ENCODE results near the gene BRF1. TPM values are rescaled to one million over a fixed set of nuclear protein-coding genes. Genes with fewer than 3 reads are reported as not detected.

BRF1 gene
- polyA plus RNA-seq, 1 of the 3 experiments (the other 2 are of a cell fraction), result 15.7 TPM

DNA sequence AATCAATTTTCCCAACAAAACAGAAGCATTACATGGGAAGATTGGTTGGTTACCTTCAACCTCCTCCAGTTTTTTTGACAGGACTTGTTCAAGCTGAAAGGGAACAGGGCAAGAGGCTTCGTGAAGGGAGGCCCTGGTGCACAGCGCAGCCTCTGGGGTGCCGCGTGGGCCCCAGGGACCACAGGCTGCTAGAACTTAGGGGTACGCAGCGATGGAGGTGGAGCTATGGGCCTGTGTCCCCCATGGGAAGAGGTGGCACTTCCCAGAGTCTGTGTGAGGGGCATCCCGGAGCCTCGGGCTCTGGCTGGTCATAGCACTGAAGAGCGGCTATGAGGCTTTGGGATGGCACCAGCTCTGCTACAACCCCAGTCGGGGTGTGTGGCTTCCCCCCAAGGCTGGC, 74.6 kb downstream of the BRF1 start (continued):
- TF ChIP-seq, protein P1, sequence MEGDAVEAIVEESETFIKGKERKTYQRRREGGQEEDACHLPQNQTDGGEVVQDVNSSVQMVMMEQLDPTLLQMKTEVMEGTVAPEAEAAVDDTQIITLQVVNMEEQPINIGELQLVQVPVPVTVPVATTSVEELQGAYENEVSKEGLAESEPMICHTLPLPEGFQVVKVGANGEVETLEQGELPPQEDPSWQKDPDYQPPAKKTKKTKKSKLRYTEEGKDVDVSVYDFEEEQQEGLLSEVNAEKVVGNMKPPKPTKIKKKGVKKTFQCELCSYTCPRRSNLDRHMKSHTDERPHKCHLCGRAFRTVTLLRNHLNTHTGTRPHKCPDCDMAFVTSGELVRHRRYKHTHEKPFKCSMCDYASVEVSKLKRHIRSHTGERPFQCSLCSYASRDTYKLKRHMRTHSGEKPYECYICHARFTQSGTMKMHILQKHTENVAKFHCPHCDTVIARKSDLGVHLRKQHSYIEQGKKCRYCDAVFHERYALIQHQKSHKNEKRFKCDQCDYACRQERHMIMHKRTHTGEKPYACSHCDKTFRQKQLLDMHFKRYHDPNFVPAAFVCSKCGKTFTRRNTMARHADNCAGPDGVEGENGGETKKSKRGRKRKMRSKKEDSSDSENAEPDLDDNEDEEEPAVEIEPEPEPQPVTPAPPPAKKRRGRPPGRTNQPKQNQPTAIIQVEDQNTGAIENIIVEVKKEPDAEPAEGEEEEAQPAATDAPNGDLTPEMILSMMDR (IDR thresholded peaks at IDR 0.05), result no peak
- TF ChIP-seq RAD21 (IDR thresholded peaks at IDR 0.05; ENCODE audit: low read length) (no peak), JUND (IDR thresholded peaks at IDR 0.05) (no peak), GATA2 (CRISPR knock-in tag; IDR thresholded peaks at IDR 0.05) (no peak)

DNA sequence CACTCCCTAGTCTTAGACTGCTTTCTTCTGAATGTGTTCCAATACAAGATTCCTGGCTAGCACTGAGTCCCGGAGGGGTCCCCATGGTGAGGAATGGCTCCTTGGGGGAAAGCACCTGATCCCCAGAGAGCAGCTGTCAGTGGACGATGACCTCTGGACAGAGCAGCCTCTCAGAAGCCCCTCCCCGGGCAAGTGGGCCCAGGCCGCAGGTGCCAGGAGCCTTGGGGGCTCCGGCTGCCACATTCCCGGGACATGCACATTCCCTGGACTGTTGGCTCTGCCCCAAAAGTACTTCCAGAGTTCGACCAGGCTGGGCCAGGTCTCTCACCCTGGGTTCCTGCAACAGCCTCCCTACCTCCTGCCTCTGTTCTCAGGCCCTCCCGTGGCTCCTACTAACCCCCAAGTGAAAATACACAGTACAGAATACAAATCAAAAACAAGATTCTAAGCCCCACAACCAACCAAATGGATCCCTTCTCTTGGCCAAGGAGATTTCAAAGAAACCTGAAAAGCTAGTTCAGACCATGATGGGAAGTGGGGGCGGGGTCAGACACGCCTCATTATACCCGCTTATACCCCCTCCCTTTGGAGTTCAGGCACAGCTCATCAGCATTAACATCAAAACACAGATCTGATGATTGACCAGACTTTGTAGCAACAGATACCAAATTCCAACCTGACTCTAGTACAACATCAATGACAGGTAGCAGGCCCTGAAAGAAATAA, 75.8 kb downstream of the BRF1 start:
- CTCF ChIA-PET, result interaction anchor here (0.7 to 0.9 kb wide), 2 partner anchors 22 to 127 kb away, joined by 3 to 4 read pairs; no protein-coding TSS in a partner anchor

DNA sequence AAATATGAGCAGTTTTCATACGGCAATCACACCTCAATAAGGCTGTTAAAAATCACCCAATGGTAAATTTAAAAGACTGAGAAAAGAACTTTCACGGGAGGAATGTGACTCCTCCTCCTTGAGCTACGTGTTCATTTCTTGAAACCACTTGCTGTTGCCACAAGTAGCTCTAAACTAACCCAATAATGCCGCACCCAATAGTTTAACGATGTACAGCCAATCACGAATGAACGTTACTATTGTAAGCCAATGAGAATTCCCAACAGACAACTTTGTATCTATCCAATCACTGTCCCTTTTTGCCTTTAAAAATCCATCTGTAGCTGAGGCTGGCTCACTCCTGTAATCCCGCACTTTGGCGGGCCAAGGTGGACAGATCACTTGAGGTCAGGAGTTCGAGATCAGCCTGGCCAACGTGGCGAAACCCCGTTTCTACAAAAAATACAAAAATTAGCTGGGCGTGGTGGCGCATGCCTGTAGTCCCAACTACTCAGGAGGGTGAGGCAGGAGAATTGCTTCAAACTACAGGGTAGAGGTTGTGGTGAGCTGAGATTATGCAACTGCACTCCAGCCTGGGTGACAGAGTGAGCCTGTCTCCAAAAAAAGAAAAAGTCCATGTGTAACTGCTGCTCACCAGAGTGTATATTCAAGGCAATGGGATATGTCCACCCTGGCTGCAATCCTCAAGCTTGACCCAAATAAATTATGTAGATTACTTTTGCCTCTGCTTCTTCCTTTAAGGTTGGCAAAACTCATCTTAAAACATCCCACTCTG, 76.8 kb downstream of the BRF1 start:
- Histone ChIP-seq H3K4me1 (ENCODE audit: control insufficient read depth in 1 of 2, insufficient read depth in 2 of 2, low read depth in 1 of 2, low read length in 1 of 2) (peaks cover 0 to 26% of the 10 kb centered on the region in 2 experiments; a peak in 1 of 4 replicates), H4K20me1 (ENCODE audit: insufficient read depth) (no peaks in the 10 kb centered on the region), H3K27me3 (ENCODE audit: insufficient read depth) (no peaks in the 10 kb centered on the region), H3K9ac (no peak overlapping the region), H3K79me2 (ENCODE audit: insufficient read depth) (no peaks in the 10 kb centered on the region; the same call in 1 of the 2 replicates), H3K9me3 (no peaks in the 10 kb centered on the region), H3F3A (replicated peaks; ENCODE audit: insufficient read depth) (no peaks in the 10 kb centered on the region), H2AFZ (ENCODE audit: low read depth) (no peak overlapping the region), H3K27ac (ENCODE audit: low read depth in 2 of 2, low read length in 1 of 2) (no peak overlapping the region), H3K4me3 (ENCODE audit: low read depth in 2 of 2, low read length in 1 of 2) (no peak overlapping the region), H3K9me2 (no peaks in the 10 kb centered on the region), H3K36me3 (replicated peaks in 1 of 2; ENCODE audit: control insufficient read depth in 1 of 2, insufficient read depth in 2 of 2, low read length in 1 of 2) (peaks cover 10 to 27% of the 10 kb centered on the region in 2 experiments), H3K4me2 (no peak overlapping the region)
- DNase-seq, result no peak
- ChIA-PET POLR2A (no interaction called here), CTCF (interaction anchor here (1.0 kb wide), 1 partner anchor 21 kb away, joined by 3 read pairs; no protein-coding TSS in a partner anchor)
- WGBS (ENCODE audit: low lambda C conversion rate), result 97% methylated on average over 15 of the region's 15 CpGs
- TF ChIP-seq ELF1 (IDR thresholded peaks at IDR 0.05), result no peak
- TF ChIP-seq, protein P2, sequence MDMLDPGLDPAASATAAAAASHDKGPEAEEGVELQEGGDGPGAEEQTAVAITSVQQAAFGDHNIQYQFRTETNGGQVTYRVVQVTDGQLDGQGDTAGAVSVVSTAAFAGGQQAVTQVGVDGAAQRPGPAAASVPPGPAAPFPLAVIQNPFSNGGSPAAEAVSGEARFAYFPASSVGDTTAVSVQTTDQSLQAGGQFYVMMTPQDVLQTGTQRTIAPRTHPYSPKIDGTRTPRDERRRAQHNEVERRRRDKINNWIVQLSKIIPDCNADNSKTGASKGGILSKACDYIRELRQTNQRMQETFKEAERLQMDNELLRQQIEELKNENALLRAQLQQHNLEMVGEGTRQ (IDR thresholded peaks at IDR 0.05; ENCODE audit: borderline replicate concordance, low read depth, low read length), result no peak
- TF ChIP-seq, protein P1 (IDR thresholded peaks at IDR 0.05), result no peak
- TF ChIP-seq, protein P3, sequence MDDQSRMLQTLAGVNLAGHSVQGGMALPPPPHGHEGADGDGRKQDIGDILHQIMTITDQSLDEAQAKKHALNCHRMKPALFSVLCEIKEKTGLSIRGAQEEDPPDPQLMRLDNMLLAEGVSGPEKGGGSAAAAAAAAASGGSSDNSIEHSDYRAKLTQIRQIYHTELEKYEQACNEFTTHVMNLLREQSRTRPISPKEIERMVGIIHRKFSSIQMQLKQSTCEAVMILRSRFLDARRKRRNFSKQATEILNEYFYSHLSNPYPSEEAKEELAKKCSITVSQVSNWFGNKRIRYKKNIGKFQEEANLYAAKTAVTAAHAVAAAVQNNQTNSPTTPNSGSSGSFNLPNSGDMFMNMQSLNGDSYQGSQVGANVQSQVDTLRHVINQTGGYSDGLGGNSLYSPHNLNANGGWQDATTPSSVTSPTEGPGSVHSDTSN (IDR thresholded peaks at IDR 0.05), result no peak
- TF ChIP-seq, protein P4, sequence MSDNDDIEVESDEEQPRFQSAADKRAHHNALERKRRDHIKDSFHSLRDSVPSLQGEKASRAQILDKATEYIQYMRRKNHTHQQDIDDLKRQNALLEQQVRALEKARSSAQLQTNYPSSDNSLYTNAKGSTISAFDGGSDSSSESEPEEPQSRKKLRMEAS (IDR thresholded peaks at IDR 0.05; ENCODE audit: low read depth), result no peak
- TF ChIP-seq, protein P5, sequence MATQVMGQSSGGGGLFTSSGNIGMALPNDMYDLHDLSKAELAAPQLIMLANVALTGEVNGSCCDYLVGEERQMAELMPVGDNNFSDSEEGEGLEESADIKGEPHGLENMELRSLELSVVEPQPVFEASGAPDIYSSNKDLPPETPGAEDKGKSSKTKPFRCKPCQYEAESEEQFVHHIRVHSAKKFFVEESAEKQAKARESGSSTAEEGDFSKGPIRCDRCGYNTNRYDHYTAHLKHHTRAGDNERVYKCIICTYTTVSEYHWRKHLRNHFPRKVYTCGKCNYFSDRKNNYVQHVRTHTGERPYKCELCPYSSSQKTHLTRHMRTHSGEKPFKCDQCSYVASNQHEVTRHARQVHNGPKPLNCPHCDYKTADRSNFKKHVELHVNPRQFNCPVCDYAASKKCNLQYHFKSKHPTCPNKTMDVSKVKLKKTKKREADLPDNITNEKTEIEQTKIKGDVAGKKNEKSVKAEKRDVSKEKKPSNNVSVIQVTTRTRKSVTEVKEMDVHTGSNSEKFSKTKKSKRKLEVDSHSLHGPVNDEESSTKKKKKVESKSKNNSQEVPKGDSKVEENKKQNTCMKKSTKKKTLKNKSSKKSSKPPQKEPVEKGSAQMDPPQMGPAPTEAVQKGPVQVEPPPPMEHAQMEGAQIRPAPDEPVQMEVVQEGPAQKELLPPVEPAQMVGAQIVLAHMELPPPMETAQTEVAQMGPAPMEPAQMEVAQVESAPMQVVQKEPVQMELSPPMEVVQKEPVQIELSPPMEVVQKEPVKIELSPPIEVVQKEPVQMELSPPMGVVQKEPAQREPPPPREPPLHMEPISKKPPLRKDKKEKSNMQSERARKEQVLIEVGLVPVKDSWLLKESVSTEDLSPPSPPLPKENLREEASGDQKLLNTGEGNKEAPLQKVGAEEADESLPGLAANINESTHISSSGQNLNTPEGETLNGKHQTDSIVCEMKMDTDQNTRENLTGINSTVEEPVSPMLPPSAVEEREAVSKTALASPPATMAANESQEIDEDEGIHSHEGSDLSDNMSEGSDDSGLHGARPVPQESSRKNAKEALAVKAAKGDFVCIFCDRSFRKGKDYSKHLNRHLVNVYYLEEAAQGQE (IDR thresholded peaks at IDR 0.05; ENCODE audit: low read depth, low read length), result no peak

More for the DNA sequence above, 75.8 kb downstream of the BRF1 start:
- Histone ChIP-seq H3K27ac (ENCODE audit: low read depth in 2 of 2, low read length in 1 of 2) (no peak overlapping the region), H3K36me3 (replicated peaks in 1 of 2; ENCODE audit: control insufficient read depth in 1 of 2, insufficient read depth in 2 of 2, low read length in 1 of 2) (peaks cover 10 to 22% of the 10 kb centered on the region in 2 experiments), H3F3A (replicated peaks; ENCODE audit: insufficient read depth) (no peaks in the 10 kb centered on the region), H2AFZ (ENCODE audit: low read depth) (no peak overlapping the region), H3K4me1 (ENCODE audit: control insufficient read depth in 1 of 2, insufficient read depth in 2 of 2, low read depth in 1 of 2, low read length in 1 of 2) (peaks cover 0 to 20% of the 10 kb centered on the region in 2 experiments; a peak in 1 of 4 replicates), H3K4me2 (no peak overlapping the region), H3K9me2 (no peaks in the 10 kb centered on the region), H3K27me3 (ENCODE audit: insufficient read depth) (no peaks in the 10 kb centered on the region), H3K9me3 (no peaks in the 10 kb centered on the region), H3K4me3 (ENCODE audit: low read depth in 2 of 2, low read length in 1 of 2) (no peak overlapping the region), H4K20me1 (ENCODE audit: insufficient read depth) (no peaks in the 10 kb centered on the region), H3K9ac (no peak overlapping the region), H3K79me2 (ENCODE audit: insufficient read depth) (no peaks in the 10 kb centered on the region; the same call in 1 of the 2 replicates)
- no peak for DNase-seq
- POLR2A ChIA-PET, result no interaction called here
- 95% methylated on average over 10 of the region's 11 CpGs for WGBS (ENCODE audit: low lambda C conversion rate)
- TF ChIP-seq, protein P6, sequence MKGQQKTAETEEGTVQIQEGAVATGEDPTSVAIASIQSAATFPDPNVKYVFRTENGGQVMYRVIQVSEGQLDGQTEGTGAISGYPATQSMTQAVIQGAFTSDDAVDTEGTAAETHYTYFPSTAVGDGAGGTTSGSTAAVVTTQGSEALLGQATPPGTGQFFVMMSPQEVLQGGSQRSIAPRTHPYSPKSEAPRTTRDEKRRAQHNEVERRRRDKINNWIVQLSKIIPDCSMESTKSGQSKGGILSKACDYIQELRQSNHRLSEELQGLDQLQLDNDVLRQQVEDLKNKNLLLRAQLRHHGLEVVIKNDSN (IDR thresholded peaks at IDR 0.05; ENCODE audit: borderline replicate concordance, low read depth), result no peak

All from SK-N-SH (cell line).